ENCODE data around the gene BBS1.

- TF ChIP-seq POLR2AphosphoS5 (IDR thresholded peaks at IDR 0.05; ENCODE audit: low read depth, low read length) (no peak), POLR2A (IDR thresholded peaks at IDR 0.05; ENCODE audit: low read depth, low read length) (no peak)
These were observed 70.4 kb downstream of the BBS1 start for GRCh38 chr11:66580803-66581202.

Measured in GM12892 (cell line).